ENCODE measurements around the gene TTC21B.

Gene TTC21B

GRCh38 chr2:165933211-165933910 lies 20.2 kb downstream of the TTC21B start:
- FAIRE-seq (no peak), DNase-seq (ENCODE audit: insufficient read length, low spot score) (no peak)
- TF ChIP-seq POLR2A (IDR thresholded peaks at IDR 0.05; ENCODE audit: low read depth, low read length) (no peak), POU2F2 (IDR thresholded peaks at IDR 0.05; ENCODE audit: low read depth, low read length) (no peak), PAX5 (IDR thresholded peaks at IDR 0.05; ENCODE audit: insufficient read depth, low read length, severe bottlenecking) (no peak), POLR2AphosphoS5 (IDR thresholded peaks at IDR 0.05; ENCODE audit: low read depth, low read length) (no peak), SPI1 (IDR thresholded peaks at IDR 0.05; ENCODE audit: low read depth, low read length) (no peak), TAF1 (IDR thresholded peaks at IDR 0.05; ENCODE audit: low read depth, low read length) (no peak)

- FAIRE-seq = no peak
- TF ChIP-seq POU2F2 (IDR thresholded peaks at IDR 0.05; ENCODE audit: low read depth, low read length) = no peak
- no peak for TF ChIP-seq SPI1 (IDR thresholded peaks at IDR 0.05; ENCODE audit: low read depth, low read length)
- TF ChIP-seq POLR2A (IDR thresholded peaks at IDR 0.05; ENCODE audit: low read depth, low read length) = no peak
- TF ChIP-seq PAX5 (IDR thresholded peaks at IDR 0.05; ENCODE audit: insufficient read depth, low read length, severe bottlenecking) = no peak
- no peak for TF ChIP-seq TAF1 (IDR thresholded peaks at IDR 0.05; ENCODE audit: low read depth, low read length)
- DNase-seq (ENCODE audit: insufficient read length, low spot score) = no peak
Observed at GRCh38 chr2:165927774-165928173, 25.8 kb downstream of the TTC21B start.

GRCh38 chr2:165927353-165927752 lies 26.2 kb downstream of the TTC21B start:
- DNase-seq (ENCODE audit: insufficient read length, low spot score) (no peak), FAIRE-seq (no peak)
- TF ChIP-seq POLR2AphosphoS5 (IDR thresholded peaks at IDR 0.05; ENCODE audit: low read depth, low read length) (no peak), TAF1 (IDR thresholded peaks at IDR 0.05; ENCODE audit: low read depth, low read length) (no peak), POU2F2 (IDR thresholded peaks at IDR 0.05; ENCODE audit: low read depth, low read length) (no peak), SPI1 (IDR thresholded peaks at IDR 0.05; ENCODE audit: low read depth, low read length) (no peak), PAX5 (IDR thresholded peaks at IDR 0.05; ENCODE audit: insufficient read depth, low read length, severe bottlenecking) (no peak), POLR2A (IDR thresholded peaks at IDR 0.05; ENCODE audit: low read depth, low read length) (no peak)

- no peak for FAIRE-seq
- no peak for TF ChIP-seq POLR2AphosphoS5 (IDR thresholded peaks at IDR 0.05; ENCODE audit: low read depth, low read length)
- DNase-seq (ENCODE audit: insufficient read length, low spot score) = no peak
Observed at GRCh38 chr2:165924946-165925345, 28.6 kb downstream of the TTC21B start.

- FAIRE-seq (no peak), DNase-seq (ENCODE audit: insufficient read length, low spot score) (no peak)
- TF ChIP-seq SPI1 (IDR thresholded peaks at IDR 0.05; ENCODE audit: low read depth, low read length) (no peak), PAX5 (IDR thresholded peaks at IDR 0.05; ENCODE audit: insufficient read depth, low read length, severe bottlenecking) (no peak), POLR2AphosphoS5 (IDR thresholded peaks at IDR 0.05; ENCODE audit: low read depth, low read length) (no peak), POU2F2 (IDR thresholded peaks at IDR 0.05; ENCODE audit: low read depth, low read length) (no peak), TAF1 (IDR thresholded peaks at IDR 0.05; ENCODE audit: low read depth, low read length) (no peak), POLR2A (IDR thresholded peaks at IDR 0.05; ENCODE audit: low read depth, low read length) (no peak)
Observed at GRCh38 chr2:165920748-165921147, 32.8 kb downstream of the TTC21B start.

GRCh38 chr2:165913636-165914035 lies 39.9 kb downstream of the TTC21B start:
- FAIRE-seq = no peak
- no peak for TF ChIP-seq POLR2AphosphoS5 (IDR thresholded peaks at IDR 0.05; ENCODE audit: low read depth, low read length)
- no peak for TF ChIP-seq POLR2A (IDR thresholded peaks at IDR 0.05; ENCODE audit: low read depth, low read length)

GRCh38 chr2:165911981-165912380 lies 41.6 kb downstream of the TTC21B start:
- no peak for DNase-seq (ENCODE audit: insufficient read length, low spot score)
- TF ChIP-seq PAX5 (IDR thresholded peaks at IDR 0.05; ENCODE audit: insufficient read depth, low read length, severe bottlenecking) (no peak), SPI1 (IDR thresholded peaks at IDR 0.05; ENCODE audit: low read depth, low read length) (no peak), TAF1 (IDR thresholded peaks at IDR 0.05; ENCODE audit: low read depth, low read length) (no peak), POU2F2 (IDR thresholded peaks at IDR 0.05; ENCODE audit: low read depth, low read length) (no peak), POLR2AphosphoS5 (IDR thresholded peaks at IDR 0.05; ENCODE audit: low read depth, low read length) (no peak), POLR2A (IDR thresholded peaks at IDR 0.05; ENCODE audit: low read depth, low read length) (no peak)
- no peak for FAIRE-seq

More at GRCh38 chr2:165913636-165914035, 39.9 kb downstream of the TTC21B start:
- DNase-seq (ENCODE audit: insufficient read length, low spot score) = no peak

GRCh38 chr2:165911231-165911630 lies 42.3 kb downstream of the TTC21B start:
- no peak for DNase-seq (ENCODE audit: insufficient read length, low spot score)
- FAIRE-seq = no peak
- TF ChIP-seq TAF1 (IDR thresholded peaks at IDR 0.05; ENCODE audit: low read depth, low read length) (no peak), PAX5 (IDR thresholded peaks at IDR 0.05; ENCODE audit: insufficient read depth, low read length, severe bottlenecking) (no peak), POLR2AphosphoS5 (IDR thresholded peaks at IDR 0.05; ENCODE audit: low read depth, low read length) (no peak), POU2F2 (IDR thresholded peaks at IDR 0.05; ENCODE audit: low read depth, low read length) (no peak), SPI1 (IDR thresholded peaks at IDR 0.05; ENCODE audit: low read depth, low read length) (no peak), POLR2A (IDR thresholded peaks at IDR 0.05; ENCODE audit: low read depth, low read length) (no peak)

GRCh38 chr2:165909466-165909865 lies 44.1 kb downstream of the TTC21B start:
- FAIRE-seq (no peak), DNase-seq (ENCODE audit: insufficient read length, low spot score) (no peak)
- TF ChIP-seq TAF1 (IDR thresholded peaks at IDR 0.05; ENCODE audit: low read depth, low read length) = no peak
- no peak for TF ChIP-seq POU2F2 (IDR thresholded peaks at IDR 0.05; ENCODE audit: low read depth, low read length)
- TF ChIP-seq SPI1 (IDR thresholded peaks at IDR 0.05; ENCODE audit: low read depth, low read length) = no peak
- no peak for TF ChIP-seq PAX5 (IDR thresholded peaks at IDR 0.05; ENCODE audit: insufficient read depth, low read length, severe bottlenecking)
- no peak for TF ChIP-seq POLR2A (IDR thresholded peaks at IDR 0.05; ENCODE audit: low read depth, low read length)
- TF ChIP-seq POLR2AphosphoS5 (IDR thresholded peaks at IDR 0.05; ENCODE audit: low read depth, low read length) = no peak

- FAIRE-seq = no peak
- no peak for TF ChIP-seq PAX5 (IDR thresholded peaks at IDR 0.05; ENCODE audit: insufficient read depth, low read length, severe bottlenecking)
Observed at GRCh38 chr2:165905854-165906253, 47.7 kb downstream of the TTC21B start.

More at GRCh38 chr2:165905854-165906253, 47.7 kb downstream of the TTC21B start:
- DNase-seq (ENCODE audit: insufficient read length, low spot score) = no peak

Data from GM12891 (cell line).